NCI-H2196 (cell line): ENCODE results near the gene SECTM1.
A peak's percentile ranks its signal among the peaks of the same experiment; 100 is the strongest.

Experiments used
- DNase-seq: peaks from one replicate; lab custom pipeline; 2025; ENCODE audit not compliant: unreplicated experiment; lab: John Stamatoyannopoulos, UW

SECTM1 gene

DNA sequence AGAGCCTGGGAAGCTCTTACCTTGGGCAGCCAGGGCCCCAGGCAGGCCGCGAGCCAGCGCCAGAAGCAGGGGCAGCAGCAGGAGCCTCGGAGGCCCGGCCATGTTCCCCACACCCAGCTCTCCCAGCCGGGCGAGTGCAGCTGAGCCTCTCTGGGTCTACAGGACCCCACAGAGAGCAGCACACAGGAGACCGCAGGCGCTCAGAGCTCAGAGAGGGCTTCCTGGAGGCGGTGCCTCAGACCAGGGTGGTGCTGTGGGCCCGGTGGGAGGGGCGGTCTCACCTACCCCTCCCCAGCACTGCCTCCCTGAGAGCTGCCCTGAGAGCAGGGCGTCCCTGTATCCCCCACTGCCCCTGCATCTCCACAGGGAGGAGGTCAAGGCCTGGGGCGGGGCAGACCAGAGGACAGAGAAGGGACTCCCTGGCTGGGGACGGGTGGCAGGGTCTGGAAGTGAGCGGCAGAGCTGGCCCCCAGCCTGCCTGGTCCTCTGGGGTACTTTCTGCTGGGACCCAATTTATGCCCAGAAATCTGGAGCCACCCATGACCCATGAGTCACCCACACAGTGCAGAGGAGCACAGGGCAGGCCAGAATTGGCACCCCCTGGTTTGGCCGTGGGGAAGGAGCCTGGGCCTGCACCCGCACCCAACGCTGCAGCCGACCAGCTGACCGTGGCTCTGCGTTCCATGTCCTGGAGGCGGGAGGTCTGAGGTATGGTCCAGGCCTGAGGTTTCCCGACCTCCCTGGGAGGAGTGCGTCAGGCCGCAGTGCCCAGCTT is 16.0 kb downstream of the SECTM1 start, which contains the start of gene CD7:
CD7 (minus strand) TSS at position 215 of the 775 bp plus-strand sequence; CDS start at position 102, 113 bp downstream.
- no peak for DNase-seq

DNA sequence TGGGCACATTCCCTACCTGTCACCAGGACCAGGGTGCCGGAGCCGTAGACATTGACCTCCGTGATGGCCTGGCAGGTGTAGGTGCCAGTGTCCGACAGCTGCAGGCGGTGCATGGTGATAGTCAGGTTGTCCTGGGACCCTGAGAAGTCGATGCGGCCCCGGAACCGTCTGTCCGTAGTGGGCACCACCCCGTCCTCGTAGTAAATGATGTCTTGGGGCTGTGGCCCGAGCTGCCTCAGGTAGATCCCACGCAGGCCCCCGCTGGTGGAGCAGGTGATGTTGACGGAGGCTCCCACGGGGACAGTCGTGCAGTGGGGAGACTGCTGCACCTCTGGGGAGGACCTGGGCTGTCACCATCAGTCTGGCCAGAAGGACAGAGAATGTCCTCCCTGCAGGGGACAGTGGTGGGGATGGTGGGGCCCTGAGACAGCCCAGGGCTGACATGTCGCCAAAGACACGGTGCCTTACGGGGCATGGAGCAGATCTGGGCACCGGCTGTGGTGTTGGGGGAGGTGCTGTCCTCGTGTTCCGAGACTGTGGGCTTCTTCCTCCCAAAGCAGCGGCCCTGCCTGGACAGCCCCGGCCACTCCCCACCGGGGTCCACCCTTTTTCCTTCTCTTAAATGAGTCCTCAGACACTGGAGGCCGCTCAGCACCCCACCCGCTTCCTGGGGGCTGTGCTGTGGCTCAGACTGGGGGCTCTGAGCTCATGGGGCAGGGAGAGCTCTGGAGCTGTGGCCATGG is 16.7 kb downstream of the SECTM1 start:
- no peak for DNase-seq

DNA sequence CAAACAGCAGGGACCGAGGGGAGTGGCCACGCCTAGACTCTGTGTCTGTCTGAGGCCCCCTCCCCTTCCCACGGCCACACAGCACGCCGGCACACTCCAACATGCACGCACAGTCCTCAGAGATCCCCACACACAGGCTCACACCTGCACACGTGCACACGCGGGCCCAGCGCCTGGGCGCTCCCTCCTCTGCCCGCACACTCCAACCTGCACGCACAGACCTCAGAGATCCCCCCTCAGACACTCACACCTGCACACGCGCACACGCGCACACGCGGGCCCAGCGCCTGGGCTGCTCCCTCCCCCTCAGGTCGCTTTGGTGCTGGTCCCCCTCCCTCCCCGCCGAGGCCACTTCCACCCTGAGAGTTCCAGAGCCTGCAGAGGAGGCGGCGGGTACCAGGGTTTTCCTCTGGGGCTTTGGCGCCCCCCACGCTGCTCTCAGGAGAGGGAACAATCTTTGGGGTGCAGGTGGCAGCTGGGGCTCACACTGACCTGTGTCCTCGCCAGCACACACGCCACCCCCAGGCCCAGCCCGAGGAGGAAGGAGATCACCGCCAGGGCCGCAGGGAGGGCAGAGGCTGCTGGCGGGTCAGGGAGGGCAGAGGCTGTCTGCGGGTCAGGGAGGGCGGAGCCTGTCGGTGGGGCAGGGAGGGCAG is 17.7 kb downstream of the SECTM1 start:
- DNase-seq, result no peak

DNA sequence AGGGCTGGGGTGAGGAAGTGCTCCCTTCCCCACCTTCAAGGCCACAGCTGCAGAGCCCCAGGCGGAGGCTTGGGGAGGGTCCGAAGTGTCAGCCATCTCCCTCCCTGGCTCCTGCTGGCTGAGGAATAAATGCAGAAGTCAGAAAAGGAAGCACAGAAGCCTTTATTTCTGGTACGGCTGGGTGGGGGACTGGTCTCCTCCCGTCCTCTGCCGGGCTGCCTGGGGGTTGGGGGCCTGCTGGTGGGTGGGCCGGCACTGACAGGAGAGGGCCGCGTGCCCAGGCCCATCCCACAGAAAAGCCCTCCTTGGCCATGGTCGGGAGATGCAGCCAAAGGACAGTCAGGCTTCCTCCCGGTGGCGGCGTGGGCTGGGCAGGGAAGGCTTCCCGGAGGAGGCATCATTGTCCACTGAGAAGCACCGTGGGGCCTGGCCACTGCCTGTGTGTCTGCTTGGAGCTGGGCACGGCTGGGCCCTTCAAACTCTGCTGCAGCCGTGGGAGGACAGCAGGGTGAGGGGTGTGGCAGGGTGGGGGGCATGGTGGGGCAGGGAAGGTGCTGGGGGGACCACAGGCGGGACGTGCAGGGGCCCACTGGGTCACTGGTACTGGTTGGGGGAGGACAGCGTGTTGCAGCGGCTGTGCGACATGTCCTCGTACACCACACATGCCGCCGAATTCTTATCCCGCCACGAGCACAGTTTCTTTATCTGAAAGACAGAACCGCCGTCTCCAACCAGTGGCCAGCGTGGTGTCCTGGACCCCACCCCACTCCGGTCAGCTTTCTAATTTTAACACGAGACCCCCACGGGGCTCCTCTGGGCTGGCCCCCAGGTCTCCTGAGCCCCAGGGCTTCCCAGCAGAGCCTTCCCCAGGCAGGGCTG is 18.6 kb downstream of the SECTM1 start:
- DNase-seq, result no peak

DNA sequence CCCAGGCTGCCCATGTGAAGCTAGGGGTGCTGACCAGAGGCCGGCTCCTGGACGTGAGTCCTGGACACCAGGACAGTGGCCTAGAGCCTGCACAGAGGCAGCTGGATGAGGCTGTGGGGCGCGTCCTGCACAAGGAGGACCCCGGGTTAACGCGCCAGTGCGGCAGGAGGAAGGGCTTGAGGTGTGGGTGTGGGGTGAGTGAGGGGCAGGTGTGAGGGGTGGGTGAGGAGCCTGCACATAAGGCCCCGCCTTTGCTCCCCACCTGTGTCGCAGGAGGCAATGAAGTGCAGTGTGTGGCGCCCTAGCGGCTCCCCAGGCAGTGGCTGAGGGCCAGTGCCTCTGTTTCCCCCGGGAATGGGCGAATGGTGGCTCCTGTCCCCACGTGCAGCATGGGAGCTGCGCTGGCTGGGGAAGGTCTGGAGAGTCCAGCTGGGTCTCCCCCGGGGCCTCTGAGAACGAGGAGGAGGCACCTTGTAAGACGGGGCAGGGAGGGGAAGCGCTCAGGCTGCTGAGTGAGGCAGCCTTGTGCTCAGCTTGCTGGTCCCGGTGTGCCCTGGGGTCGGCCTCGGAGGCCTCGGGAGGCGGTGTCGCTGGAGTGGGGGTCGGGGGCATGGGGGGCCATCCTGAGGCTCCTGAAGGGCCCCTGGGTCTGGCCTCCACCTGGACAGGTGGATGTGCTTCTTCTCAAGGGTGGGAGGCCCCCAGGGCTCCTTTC is 19.4 kb downstream of the SECTM1 start:
- no peak for DNase-seq

DNA sequence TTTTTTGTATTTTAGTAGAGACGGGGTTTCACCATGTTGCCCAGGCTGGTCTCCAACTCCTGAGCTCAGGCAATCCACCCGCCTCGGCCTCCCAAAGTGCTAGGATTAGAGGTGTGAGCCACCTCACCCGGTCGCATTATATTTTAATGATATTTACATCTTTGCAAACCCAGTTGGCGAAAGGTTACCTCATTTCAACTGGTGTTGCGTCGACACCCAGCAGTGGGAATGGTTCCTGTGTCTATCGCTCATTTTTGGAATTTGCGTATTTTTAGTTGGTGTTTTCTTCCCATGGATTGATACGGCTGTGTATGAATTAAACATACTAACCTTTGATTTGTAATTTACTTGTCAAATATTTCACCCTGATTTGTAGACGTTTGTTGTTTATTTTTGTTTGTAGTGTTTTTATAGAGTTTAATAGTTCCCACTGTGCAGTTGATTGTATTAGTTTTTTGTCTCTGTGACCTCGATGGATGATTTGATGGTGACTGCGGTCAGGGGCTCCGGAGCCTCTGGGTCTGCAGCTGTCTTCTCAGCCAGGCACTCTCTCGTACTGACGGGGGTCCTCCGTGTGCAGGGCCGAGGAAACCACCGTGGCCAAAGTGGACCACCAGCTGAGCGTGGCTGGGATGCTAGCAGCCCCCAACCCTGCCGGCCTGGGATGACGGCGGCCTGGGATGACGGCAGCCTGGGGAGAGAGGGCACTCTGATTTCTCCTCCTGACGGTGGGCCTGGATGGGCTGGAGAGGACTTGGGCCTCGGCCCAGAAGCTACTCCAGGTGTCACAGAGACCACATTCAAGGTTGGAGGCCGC is 20.2 kb downstream of the SECTM1 start:
- DNase-seq, result no peak

DNA sequence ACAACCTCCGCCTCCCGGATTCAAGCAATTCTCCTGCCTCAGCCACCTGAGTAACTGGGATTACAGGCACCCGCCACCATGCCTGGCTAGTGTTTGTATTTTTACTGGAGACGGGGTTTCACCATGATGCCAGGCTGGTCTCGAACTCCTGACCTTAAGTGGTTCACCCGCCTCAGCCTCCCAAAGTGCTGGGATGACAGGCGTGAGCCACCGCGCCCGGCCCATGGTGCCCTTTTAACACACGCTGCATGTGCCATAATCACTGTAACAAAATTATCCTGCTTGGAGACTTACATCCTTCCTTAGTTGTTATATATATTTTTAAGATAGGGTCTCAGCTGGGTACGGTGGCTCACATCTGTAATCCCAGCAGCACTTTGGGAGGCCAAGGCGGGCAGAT is 21.6 kb downstream of the SECTM1 start:
- DNase-seq, result no peak

DNA sequence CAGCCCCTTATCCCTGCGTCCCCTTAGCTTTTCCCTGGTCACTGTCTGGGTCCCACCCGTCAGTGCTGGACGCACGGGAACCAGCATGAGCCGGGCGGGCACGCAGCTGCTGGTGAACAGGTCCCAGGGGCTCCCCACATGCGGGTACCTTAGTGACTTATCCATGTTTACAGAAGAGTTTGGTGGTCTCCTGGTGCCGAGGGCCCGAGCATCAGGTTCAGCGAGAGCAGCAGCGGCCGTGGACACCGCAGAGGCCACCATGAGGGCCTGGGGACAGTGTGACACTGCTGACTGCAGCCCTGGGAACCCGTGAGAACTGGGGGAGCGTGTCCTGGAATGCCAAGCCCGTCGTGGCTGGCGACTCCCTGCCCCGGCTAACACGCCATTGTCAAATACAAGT is 22.7 kb downstream of the SECTM1 start:
- DNase-seq, result no peak

DNA sequence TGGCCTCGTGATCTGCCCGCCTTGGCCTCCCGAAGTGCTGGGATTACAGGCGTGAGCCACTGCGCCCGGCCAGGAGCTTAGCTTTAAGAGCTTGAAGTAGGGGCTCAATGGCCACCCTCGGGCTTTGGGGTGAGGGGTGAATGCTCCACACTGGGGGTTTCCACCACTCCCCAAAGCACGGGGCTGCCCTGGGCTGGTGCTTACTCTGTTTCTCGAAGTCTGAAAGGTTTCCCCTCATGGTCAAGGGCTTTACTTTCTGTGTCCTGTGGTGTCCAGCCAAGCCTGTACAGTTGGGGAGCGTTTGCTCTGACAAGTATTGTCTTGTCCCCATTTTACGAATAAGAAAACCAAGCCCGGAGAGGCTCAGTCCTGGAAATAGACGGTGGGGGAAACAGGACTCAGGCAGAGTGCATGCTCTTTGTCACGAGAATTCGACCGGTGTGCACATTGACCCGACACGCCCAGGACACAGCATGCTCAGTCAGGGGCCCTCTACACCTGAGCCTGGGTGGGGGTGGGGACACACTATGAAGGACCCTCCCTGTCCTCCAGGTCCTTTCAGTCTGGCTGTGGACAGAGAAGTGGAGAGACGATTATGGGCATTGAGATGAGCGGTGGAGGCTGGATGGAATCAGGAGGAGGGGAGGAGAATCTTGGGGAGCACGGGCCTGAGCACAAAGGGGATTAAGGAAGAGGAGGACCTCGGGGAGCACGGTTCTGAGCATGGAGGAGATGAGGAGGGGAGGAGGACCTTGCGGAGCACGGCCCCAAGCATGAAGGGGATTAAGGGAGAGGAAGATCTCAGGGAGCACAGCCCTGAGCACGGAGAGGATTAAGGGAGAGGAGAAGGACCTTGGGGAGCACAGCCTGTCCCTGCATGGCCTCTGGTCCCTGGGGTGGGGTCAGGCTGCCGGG is 23.7 kb downstream of the SECTM1 start:
- no peak for DNase-seq

DNA sequence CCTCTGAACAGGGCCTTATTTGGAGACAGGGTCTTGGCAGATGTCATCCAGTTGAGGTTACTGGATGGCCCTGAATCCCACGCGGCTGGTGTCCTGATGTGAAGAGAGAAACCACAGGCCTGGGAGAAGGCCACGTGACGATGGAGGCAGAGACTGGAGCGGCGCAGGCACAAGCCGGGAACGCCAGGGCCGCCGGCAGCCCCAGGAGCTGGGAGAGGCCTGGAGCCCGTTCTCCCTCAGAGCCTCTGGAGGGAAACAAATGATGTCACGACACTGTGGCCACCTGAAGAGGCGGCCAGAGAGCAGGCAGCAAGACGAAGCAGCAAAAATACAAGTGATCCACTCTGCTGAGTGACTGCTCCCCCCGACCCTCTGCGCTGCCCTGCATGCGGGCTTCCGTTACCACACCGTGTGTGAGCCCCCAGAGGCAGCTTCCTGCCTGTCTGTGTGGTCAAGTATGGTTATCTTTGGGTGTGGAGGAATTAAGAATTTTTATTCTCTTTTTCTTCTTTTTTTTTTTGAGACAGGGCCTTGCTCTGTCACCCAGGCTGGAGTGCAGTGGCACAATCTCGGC is 27.8 kb downstream of the SECTM1 start:
- no peak for DNase-seq

DNA sequence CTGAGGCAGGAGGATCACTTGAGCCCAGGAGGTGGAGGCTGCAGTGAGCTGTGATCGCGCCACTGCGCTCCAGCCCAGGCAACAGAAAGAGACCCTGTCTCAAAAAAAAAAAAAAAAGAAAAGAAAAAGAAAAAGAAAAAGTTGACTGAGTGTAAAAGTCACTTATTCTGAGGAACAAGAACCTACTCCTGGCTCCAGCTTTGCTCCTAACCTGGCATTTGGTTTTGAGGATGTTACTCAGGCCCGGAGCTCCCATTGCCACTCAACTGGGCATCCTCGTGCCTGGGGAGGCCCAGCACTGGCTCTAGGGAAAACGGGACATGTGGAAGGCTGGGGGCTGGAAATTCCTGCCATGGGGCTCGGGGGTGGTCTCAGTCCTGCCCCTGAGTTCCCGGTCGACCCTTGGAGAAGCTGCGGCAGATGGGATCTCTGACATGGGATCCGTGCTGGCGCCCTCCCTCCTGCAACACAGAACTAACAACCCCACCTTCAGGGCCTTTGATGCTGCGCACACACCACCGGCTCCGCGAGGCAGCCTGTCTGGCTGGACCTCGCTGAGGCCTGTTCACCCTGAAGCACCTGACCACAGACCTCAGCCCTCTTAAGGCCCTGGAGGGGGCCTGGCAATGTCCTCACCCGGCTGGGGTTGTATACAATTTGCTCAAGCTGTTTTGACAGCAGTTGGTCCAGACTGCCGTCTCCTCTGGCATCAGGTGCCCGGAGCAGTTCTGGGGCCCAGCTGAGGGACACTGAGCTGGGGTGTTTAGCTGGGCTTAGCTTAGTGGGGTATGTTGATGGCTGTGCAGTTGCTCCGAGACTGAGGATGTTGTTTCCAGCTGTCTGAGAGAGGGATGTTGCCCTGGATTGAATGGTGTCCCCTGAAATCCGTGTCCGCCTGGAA is 28.5 kb downstream of the SECTM1 start:
- DNase-seq, result peak; percentile 60

DNA sequence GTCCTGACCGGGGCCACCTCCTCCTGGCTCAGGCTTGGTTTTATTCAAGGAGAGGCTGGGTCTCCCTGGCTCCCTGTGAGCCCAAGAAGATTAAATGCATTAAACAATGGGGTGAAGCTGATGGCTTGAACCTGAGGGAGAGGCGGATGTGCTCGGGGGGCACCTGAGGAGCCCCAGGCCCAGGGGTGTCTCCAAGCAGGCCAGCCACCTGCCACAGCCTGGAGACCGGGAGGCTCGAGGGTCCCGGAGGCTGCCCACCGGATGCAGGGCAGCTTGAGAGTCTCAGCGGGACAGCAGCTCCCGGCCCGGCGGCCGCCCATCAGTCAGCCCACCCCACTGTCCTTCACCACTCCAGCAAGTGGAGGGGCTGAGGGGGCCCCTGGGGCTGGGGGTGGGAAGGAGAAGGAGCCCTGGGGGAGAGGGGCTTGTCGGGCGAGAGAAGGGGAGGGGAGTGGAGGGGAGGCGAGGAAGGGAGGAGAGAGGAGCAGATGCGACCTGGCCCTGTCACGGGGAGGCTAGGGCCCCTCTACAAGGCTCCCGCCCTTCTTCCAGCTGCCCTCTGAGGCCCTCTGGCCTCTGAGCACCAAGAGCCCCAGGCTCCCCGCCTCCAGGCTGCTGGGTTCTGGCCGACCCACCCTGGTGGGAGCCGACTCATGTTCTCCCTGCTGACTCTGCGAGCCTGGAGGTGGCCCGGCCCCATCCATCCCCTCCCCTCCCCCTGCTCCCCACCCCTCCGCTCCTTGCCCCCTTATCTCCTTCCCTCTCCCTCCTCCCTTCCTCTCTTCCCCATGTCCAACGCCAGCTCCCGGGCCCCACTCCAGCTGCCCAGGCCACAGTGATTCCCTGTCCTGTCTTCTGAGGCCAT is 29.4 kb downstream of the SECTM1 start:
- no peak for DNase-seq

DNA sequence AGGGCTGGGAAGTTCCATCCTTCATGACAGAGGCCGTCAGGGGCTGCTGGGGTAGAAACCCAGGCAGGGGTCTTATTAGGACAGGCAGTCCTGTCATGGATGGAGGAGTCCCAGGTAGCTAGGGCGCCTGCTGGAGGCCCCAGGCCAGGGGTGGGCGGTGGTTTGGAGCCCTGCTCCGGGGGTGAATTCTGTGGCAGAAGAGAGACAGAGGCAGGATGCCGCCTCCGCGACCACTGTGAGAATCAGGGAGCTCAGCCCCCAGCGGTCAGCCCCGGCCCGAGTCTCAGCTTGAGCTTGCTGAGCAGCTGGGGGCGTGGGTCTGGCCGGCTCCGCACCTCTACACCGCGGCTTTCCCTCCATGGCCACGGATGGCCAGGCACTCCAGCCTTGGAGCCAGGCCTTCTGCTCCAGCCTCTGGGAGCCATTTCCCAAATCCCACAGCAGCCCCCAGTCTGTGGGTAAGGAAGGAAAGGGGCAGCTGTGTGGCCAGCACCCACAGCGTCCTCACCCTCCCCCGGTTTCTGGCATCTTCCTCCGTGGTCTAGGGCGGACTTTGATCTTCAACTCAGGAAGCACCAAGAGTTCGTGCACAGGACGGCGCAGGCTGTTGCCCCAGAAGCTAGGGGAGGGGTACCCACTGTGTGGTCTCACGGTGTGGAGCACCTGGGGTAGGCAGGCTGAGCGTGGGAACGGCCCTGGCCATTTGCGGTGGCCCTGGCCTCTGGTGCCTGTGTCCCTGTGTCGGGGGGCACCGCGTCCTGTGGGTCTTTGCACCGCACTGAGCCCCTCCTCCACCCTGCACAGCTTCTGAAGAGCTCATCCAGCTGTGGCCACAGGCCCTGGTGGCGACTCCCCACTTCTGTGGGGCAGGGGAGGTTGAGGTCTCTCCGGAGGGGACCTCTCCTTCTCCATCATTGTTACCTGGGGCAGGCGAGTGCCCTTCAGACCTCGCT is 30.3 kb downstream of the SECTM1 start:
- DNase-seq, result no peak

DNA sequence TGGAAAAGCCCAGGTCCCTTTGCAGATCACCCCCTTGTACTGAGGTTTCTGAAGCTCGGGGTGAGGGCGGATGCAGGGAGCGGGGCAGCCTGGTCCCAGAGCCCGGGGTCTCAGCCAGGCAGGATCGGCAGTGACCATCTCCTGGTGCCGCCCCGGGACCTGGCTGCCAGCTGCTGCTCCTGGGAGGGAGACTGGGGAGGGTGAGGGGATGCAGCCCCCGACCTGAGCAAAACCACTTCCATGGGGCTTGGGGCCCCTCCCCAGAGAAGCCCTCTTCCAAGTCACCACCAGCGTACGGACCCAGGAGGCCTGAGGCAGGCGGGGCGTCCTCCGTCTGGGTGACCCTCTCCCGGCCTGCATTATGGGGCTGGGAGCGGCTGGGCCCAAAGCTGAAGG is 31.0 kb downstream of the SECTM1 start:
- DNase-seq, result no peak
